ENCODE measurements around the gene KRTAP20-3. TPM values are rescaled to one million over a fixed set of nuclear protein-coding genes. Genes with fewer than 3 reads are reported as not detected.

The KRTAP20-3 gene
- total and polyA plus RNA-seq, 10 of the 15 experiments (the other 5 are each of a cell fraction or from before 2014, with no cell fraction given): not detected

DNA sequence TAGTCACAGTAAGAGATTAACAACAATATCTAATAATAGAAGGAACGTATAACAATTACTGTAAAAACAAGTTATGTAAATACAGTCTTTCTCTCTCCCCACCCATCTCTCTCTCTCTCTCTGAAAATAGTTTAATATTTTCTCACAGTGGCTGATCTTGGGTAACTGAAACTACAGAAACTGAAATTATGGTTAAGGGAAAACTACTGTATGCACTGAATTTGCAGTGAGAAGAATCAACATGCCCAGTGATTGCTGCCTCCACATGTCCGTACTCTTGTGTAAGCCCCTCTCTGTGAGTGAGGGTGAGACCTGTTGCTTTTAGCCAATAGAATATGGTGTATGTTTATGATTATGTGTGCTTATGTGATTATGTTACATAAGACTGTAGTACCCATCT is 30.5 kb upstream of the KRTAP20-3 start (continued):
- TF ChIP-seq SREBF2 (IDR thresholded peaks at IDR 0.05; ENCODE audit: low read length): no peak
- no peak for TF ChIP-seq CHD1 (IDR thresholded peaks at IDR 0.05; ENCODE audit: low read depth, low read length)
- TF ChIP-seq ZNF384 (IDR thresholded peaks at IDR 0.05; ENCODE audit: borderline replicate concordance, low read depth, low read length): no peak
- TF ChIP-seq MTA3 (IDR thresholded peaks at IDR 0.05; ENCODE audit: borderline replicate concordance, low read length): no peak
- no peak for TF ChIP-seq NR2F1 (conservative IDR thresholded peaks at IDR 0.05)
- TF ChIP-seq RELA (IDR thresholded peaks at IDR 0.05; ENCODE audit: borderline replicate concordance, partially characterized antibody): no peak
- no peak for TF ChIP-seq RUNX3 (IDR thresholded peaks at IDR 0.05; ENCODE audit: low read length)
- no peak for TF ChIP-seq NBN (IDR thresholded peaks at IDR 0.05)

DNA sequence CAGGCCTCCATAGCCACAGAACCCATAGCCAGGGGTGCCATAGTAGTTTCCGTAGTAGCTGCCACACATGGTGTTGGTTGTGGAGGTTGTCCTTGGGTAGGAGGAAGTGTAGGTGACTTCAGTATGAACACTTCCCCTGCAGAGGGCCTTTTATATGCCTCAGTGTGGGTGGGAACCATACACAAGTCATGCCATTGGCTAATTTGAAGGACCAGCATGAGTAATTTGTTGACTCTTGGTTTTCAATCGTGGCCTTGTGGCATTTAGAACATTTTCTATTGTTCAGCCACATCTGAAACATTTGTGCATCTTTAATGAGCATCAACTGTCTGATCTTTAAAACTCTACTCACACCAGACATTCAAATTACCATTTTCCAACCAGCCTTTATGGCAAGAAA is 28.8 kb upstream of the KRTAP20-3 start, which contains the start of gene KRTAP6-1:
TSS of gene KRTAP6-1 (minus strand) at position 95 of the 400 bp plus-strand sequence. CDS start at position 69, 26 bp downstream.
- BruUV-seq (replicated peaks): no TSS peak
- ChIA-PET CTCF (no interaction called here), POLR2A (no interaction called here), RAD21 (ENCODE audit: unreplicated experiment) (no interaction called here), SMC1A (ENCODE audit: uncharacterized antibody, unreplicated experiment) (no interaction called here)
- H3K79me2 ChIP-seq (ENCODE audit: control insufficient read depth, insufficient read depth, low read length): no peaks in the 10 kb centered on the region
- in situ Hi-C loops (cut with MboI) (no loop called here), intact Hi-C loops (cut with micrococcal nuclease; ENCODE audit: unreplicated experiment) (no loop called here)
- no peak within 1 kb of the TSS for H3K4me2 ChIP-seq (ENCODE audit: control insufficient read depth, insufficient read depth)
- H3K4me1 ChIP-seq (ENCODE audit: control insufficient read depth, insufficient read depth, low read length): no peaks in the 10 kb centered on the region
- H3K9me3 ChIP-seq (replicated peaks; ENCODE audit: control insufficient read depth, insufficient read depth, low read length): no peaks in the 10 kb centered on the region
- H3K27ac ChIP-seq (ENCODE audit: control insufficient read depth, insufficient read depth): no peak within 1 kb of the TSS
- H3K4me3 ChIP-seq: no peak within 1 kb of the TSS
- FAIRE-seq: no peak
- WGBS (ENCODE audit: insufficient coverage, insufficient replicate concordance, low lambda C conversion rate, missing lambda C conversion rate): 47% methylated on average over 2 of the region's 2 CpGs
- H3K36me3 ChIP-seq (ENCODE audit: control insufficient read depth in 2 of 2, insufficient read depth in 2 of 2, low read length in 1 of 2): no peaks in the 10 kb centered on the region
- ATAC-seq: peak; percentile 48; the same call in 2 of the 3 replicates
- no peak within 1 kb of the TSS for H3K9ac ChIP-seq (ENCODE audit: control insufficient read depth, insufficient read depth, low read length)
- H3K27me3 ChIP-seq (replicated peaks in 1 of 2; ENCODE audit: control insufficient read depth in 2 of 2, insufficient read depth in 2 of 2, low read length in 1 of 2): no peaks in the 10 kb centered on the region
- no peaks in the 10 kb centered on the region for H4K20me1 ChIP-seq (ENCODE audit: control insufficient read depth, insufficient read depth)
- no peak for DNase-seq (ENCODE audit: low read depth, low spot score)
- H2AFZ ChIP-seq (ENCODE audit: control insufficient read depth, low read depth, low read length): no peak within 1 kb of the TSS
- TF ChIP-seq, protein P1, sequence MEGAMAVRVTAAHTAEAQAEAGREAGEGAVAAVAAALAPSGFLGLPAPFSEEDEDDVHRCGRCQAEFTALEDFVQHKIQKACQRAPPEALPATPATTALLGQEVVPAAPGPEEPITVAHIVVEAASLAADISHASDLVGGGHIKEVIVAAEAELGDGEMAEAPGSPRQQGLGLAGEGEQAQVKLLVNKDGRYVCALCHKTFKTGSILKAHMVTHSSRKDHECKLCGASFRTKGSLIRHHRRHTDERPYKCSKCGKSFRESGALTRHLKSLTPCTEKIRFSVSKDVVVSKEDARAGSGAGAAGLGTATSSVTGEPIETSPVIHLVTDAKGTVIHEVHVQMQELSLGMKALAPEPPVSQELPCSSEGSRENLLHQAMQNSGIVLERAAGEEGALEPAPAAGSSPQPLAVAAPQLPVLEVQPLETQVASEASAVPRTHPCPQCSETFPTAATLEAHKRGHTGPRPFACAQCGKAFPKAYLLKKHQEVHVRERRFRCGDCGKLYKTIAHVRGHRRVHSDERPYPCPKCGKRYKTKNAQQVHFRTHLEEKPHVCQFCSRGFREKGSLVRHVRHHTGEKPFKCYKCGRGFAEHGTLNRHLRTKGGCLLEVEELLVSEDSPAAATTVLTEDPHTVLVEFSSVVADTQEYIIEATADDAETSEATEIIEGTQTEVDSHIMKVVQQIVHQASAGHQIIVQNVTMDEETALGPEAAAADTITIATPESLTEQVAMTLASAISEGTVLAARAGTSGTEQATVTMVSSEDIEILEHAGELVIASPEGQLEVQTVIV (IDR thresholded peaks at IDR 0.05; ENCODE audit: borderline replicate concordance, partially characterized antibody): no peak
- no peak for TF ChIP-seq CEBPB (IDR thresholded peaks at IDR 0.05; ENCODE audit: borderline replicate concordance in 1 of 2, low read depth in 2 of 2, low read length in 2 of 2)
- no peak for TF ChIP-seq MXI1 (IDR thresholded peaks at IDR 0.05; ENCODE audit: low read depth, low read length)
- TF ChIP-seq ZNF622 (IDR thresholded peaks at IDR 0.05): no peak
- TF ChIP-seq, protein P2, sequence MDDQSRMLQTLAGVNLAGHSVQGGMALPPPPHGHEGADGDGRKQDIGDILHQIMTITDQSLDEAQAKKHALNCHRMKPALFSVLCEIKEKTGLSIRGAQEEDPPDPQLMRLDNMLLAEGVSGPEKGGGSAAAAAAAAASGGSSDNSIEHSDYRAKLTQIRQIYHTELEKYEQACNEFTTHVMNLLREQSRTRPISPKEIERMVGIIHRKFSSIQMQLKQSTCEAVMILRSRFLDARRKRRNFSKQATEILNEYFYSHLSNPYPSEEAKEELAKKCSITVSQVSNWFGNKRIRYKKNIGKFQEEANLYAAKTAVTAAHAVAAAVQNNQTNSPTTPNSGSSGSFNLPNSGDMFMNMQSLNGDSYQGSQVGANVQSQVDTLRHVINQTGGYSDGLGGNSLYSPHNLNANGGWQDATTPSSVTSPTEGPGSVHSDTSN (IDR thresholded peaks at IDR 0.05; ENCODE audit: insufficient replicate concordance, low read depth, low read length): no peak
- no peak for TF ChIP-seq DPF2 (IDR thresholded peaks at IDR 0.05)
- TF ChIP-seq, protein P3, sequence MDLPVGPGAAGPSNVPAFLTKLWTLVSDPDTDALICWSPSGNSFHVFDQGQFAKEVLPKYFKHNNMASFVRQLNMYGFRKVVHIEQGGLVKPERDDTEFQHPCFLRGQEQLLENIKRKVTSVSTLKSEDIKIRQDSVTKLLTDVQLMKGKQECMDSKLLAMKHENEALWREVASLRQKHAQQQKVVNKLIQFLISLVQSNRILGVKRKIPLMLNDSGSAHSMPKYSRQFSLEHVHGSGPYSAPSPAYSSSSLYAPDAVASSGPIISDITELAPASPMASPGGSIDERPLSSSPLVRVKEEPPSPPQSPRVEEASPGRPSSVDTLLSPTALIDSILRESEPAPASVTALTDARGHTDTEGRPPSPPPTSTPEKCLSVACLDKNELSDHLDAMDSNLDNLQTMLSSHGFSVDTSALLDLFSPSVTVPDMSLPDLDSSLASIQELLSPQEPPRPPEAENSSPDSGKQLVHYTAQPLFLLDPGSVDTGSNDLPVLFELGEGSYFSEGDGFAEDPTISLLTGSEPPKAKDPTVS (IDR thresholded peaks at IDR 0.05; ENCODE audit: low read depth, low read length): no peak
- no peak for TF ChIP-seq BRCA1 (IDR thresholded peaks at IDR 0.05; ENCODE audit: low read depth, low read length)
- no peak for TF ChIP-seq CBX5 (IDR thresholded peaks at IDR 0.05; ENCODE audit: low read depth)
- no peak for TF ChIP-seq ZNF274 (IDR thresholded peaks at IDR 0.05; ENCODE audit: insufficient read depth, insufficient read length)
- TF ChIP-seq BHLHE40 (IDR thresholded peaks at IDR 0.05; ENCODE audit: borderline replicate concordance in 1 of 2, low read depth in 2 of 2, low read length in 1 of 2): no peak
- no peak for TF ChIP-seq NFYA (IDR thresholded peaks at IDR 0.05; ENCODE audit: borderline replicate concordance, low read depth, low read length)
- TF ChIP-seq EZH2 (IDR thresholded peaks at IDR 0.05; ENCODE audit: borderline replicate concordance, control insufficient read depth, low read depth, low read length): no peak

Data from GM12878 (cell line).